Thyroid gland (tissue), 4 donors: Measurements from ENCODE around the gene ZNF346. TPM values are rescaled to one million over a fixed set of nuclear protein-coding genes. Genes with fewer than 3 reads are reported as not detected.

Source experiments
- DNase-seq, 2 donors: peaks; one replicate each; pipeline ENCODE4 v3.0.0-alpha.2; 2019
- H3K27ac ChIP-seq, 3 donors: fragments of 200-600 bp; sonication (generic); 1 replicate in 2 of 3; 2 replicates in 1 of 3; pipeline ENCODE4 v1.5.1; 2016 to 2019; ENCODE audit warnings: mild to moderate bottlenecking in 1 of 3, moderate library complexity in 1 of 3
- H3K27me3 ChIP-seq: fragments of 200-600 bp; sonication (generic); one replicate; pipeline ENCODE4 v1.5.1; 2019
- H3K36me3 ChIP-seq, 2 donors: fragments of 200-600 bp; sonication (generic); one replicate each; pipeline ENCODE4 v1.5.1; 2016 to 2019
- H3K4me1 ChIP-seq, 2 donors: fragments of 200-600 bp; sonication (generic); one replicate each; pipeline ENCODE4 v1.5.1; 2017 to 2019
- H3K4me3 ChIP-seq, 3 donors: fragments of 200-600 bp; sonication (generic); replicated peaks in 1 of 3; 1 replicate in 2 of 3; 2 replicates in 1 of 3; pipeline ENCODE4 v1.5.1; 2016; ENCODE audit warnings: mild to moderate bottlenecking in 1 of 3
- H3K9me3 ChIP-seq: fragments of 200-600 bp; sonication (generic); one replicate; pipeline ENCODE4 v1.5.1; 2017
- CTCF ChIP-seq, 6 experiments: fragments of 200-600 bp in 3 of 6; fragments of 450-650 bp in 3 of 6; sonication (generic) in 3 of 6; IDR thresholded peaks; one replicate each; pipeline ENCODE4 v1.5.1; 2016 to 2019; ENCODE audit warnings: antibody characterized with exemption in 6 of 6, mild to moderate bottlenecking in 2 of 6, inconsistent platforms in 1 of 6, moderate library complexity in 1 of 6
- POLR2A ChIP-seq, 2 donors: fragments of 450-650 bp; IDR thresholded peaks; one replicate each; pipeline ENCODE4 v1.6.1; 2017; ENCODE audit warnings: antibody characterized with exemption in 2 of 2, mild to moderate bottlenecking in 2 of 2, moderate library complexity in 1 of 2
- WGBS, 2 donors: methylation state at CpG; one replicate each; pipeline ENCODE4 v1.1.5; 2017; 5-methylcytosine and 5-hydroxymethylcytosine counted together
- intact Hi-C: fragments of 100-400 bp; cut with DNase I; formaldehyde crosslinking; loops from one replicate; pipeline ENCODE4 v1.15.1; 2023
- total RNA-seq, 4 donors: library from RNA; depleted of rRNA; stranded (reverse); fragments of >200 nt; gene quantifications; one replicate each; pipeline ENCODE4 v1.2.3, GENCODE V29; 2016

ZNF346 gene
- total RNA-seq, 4 donors from 2014 or later: 23.6 to 34.8 (median 26.2) TPM

- TF ChIP-seq CTCF (IDR thresholded peaks at IDR 0.05): no peak
- TF ChIP-seq POLR2A (IDR thresholded peaks at IDR 0.05): no peak
- intact Hi-C loops: no loop called here
- peak overlapping the region in 1 of 3 donors; percentile 17 for H3K4me3 ChIP-seq
- WGBS, 2 donors: 29 to 76% methylated on average over 6 to 23 of the region's 23 CpGs
- no peak overlapping the region for H3K27ac ChIP-seq
- H3K36me3 ChIP-seq: no peaks in the 10 kb centered on the region
- no peaks in the 10 kb centered on the region for H3K9me3 ChIP-seq
- DNase-seq: no peak
- no peaks in the 10 kb centered on the region for H3K27me3 ChIP-seq
- H3K4me1 ChIP-seq: peaks cover 8 to 9% of the 10 kb centered on the region in 2 donors
Observed at GRCh38 chr5:177087398-177088005, 65.0 kb downstream of the ZNF346 start.

- DNase-seq: no peak
- 64 to 68% methylated on average over 4 to 5 of the region's 5 CpGs for WGBS, 2 donors
- no peaks in the 10 kb centered on the region for H3K27me3 ChIP-seq
Observed at GRCh38 chr5:177089127-177089526, 66.6 kb downstream of the ZNF346 start.

GRCh38 chr5:177089825-177090641 is 67.5 kb downstream of the ZNF346 start:
- no peaks in the 10 kb centered on the region for H3K27me3 ChIP-seq
- H3K4me1 ChIP-seq: peaks cover 8 to 9% of the 10 kb centered on the region in 2 donors
- DNase-seq: no peak
- H3K4me3 ChIP-seq: no peak overlapping the region
- no peak overlapping the region for H3K27ac ChIP-seq
- WGBS, 2 donors: 84 to 91% methylated on average over 10 to 14 of the region's 21 CpGs
- H3K9me3 ChIP-seq: no peaks in the 10 kb centered on the region
- TF ChIP-seq POLR2A (IDR thresholded peaks at IDR 0.05) (no peak), CTCF (IDR thresholded peaks at IDR 0.05) (no peak)
- no peaks in the 10 kb centered on the region for H3K36me3 ChIP-seq
- intact Hi-C loops: no loop called here

More at GRCh38 chr5:177089127-177089526, 66.6 kb downstream of the ZNF346 start:
- intact Hi-C loops: no loop called here
- H3K9me3 ChIP-seq: no peaks in the 10 kb centered on the region
- H3K4me3 ChIP-seq: no peak overlapping the region
- no peak for TF ChIP-seq CTCF (IDR thresholded peaks at IDR 0.05)
- TF ChIP-seq POLR2A (IDR thresholded peaks at IDR 0.05): no peak
- H3K27ac ChIP-seq: no peak overlapping the region
- H3K4me1 ChIP-seq: peaks cover 8 to 9% of the 10 kb centered on the region in 2 donors
- no peaks in the 10 kb centered on the region for H3K36me3 ChIP-seq

- no peak overlapping the region for H3K27ac ChIP-seq
- no peak overlapping the region for H3K4me3 ChIP-seq
- TF ChIP-seq CTCF (IDR thresholded peaks at IDR 0.05): no peak
- TF ChIP-seq POLR2A (IDR thresholded peaks at IDR 0.05): no peak
- no peak for DNase-seq
- H3K27me3 ChIP-seq: no peaks in the 10 kb centered on the region
- H3K9me3 ChIP-seq: no peaks in the 10 kb centered on the region
- intact Hi-C loops: no loop called here
- WGBS, 2 donors: 92 to 94% methylated on average over 9 of the region's 13 CpGs
- peaks cover 8 to 9% of the 10 kb centered on the region in 2 donors for H3K4me1 ChIP-seq
- H3K36me3 ChIP-seq: no peaks in the 10 kb centered on the region
Observed at GRCh38 chr5:177090813-177091212, 68.3 kb downstream of the ZNF346 start.

GRCh38 chr5:177091232-177091631 is 68.7 kb downstream of the ZNF346 start:
- H3K4me1 ChIP-seq: peaks cover 8 to 9% of the 10 kb centered on the region in 2 donors
- no peak overlapping the region for H3K4me3 ChIP-seq
- H3K36me3 ChIP-seq: no peaks in the 10 kb centered on the region
- WGBS, 2 donors: 94 to 100% methylated on average over 2 of the region's 3 CpGs
- no peak for TF ChIP-seq CTCF (IDR thresholded peaks at IDR 0.05)
- TF ChIP-seq POLR2A (IDR thresholded peaks at IDR 0.05): no peak
- no peak overlapping the region for H3K27ac ChIP-seq
- intact Hi-C loops: no loop called here
- no peak for DNase-seq
- H3K9me3 ChIP-seq: no peaks in the 10 kb centered on the region
- H3K27me3 ChIP-seq: no peaks in the 10 kb centered on the region
